Measurements from ENCODE around the gene C17orf107. TPM values are rescaled to one million over a fixed set of nuclear protein-coding genes. Genes with fewer than 3 reads are reported as not detected.

The C17orf107 gene
- total RNA-seq, 4 donors from 2014 or later, result 0.90 to 2.0 (median 1.3) TPM

DNA sequence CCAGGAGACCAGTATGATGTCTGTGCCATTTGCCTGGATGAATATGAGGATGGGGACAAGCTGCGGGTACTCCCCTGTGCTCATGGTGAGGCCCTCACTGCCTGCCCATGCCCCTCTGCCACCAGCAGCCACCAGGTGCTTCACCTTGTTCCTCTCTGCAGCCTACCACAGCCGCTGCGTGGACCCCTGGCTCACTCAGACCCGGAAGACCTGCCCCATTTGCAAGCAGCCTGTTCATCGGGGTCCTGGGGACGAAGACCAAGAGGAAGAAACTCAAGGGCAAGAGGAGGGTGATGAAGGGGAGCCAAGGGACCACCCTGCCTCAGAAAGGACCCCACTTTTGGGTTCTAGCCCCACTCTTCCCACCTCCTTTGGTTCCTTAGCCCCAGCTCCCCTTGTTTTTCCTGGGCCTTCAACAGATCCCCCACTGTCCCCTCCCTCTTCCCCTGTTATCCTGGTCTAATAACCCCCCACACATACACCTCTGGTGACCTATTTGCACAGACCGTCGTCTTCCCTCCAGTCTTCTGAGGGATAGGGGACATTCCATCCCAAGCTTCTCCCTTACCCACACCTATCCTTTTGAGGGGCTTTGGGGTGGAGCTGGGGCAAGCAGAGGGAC lies 45.3 kb downstream of the C17orf107 start:
- 61 to 64% methylated on average over 8 of the region's 8 CpGs for WGBS, 2 donors
- no peak overlapping the region for H3K4me3 ChIP-seq
- TF ChIP-seq EP300 (IDR thresholded peaks at IDR 0.05), result no peak
- TF ChIP-seq, protein P1, sequence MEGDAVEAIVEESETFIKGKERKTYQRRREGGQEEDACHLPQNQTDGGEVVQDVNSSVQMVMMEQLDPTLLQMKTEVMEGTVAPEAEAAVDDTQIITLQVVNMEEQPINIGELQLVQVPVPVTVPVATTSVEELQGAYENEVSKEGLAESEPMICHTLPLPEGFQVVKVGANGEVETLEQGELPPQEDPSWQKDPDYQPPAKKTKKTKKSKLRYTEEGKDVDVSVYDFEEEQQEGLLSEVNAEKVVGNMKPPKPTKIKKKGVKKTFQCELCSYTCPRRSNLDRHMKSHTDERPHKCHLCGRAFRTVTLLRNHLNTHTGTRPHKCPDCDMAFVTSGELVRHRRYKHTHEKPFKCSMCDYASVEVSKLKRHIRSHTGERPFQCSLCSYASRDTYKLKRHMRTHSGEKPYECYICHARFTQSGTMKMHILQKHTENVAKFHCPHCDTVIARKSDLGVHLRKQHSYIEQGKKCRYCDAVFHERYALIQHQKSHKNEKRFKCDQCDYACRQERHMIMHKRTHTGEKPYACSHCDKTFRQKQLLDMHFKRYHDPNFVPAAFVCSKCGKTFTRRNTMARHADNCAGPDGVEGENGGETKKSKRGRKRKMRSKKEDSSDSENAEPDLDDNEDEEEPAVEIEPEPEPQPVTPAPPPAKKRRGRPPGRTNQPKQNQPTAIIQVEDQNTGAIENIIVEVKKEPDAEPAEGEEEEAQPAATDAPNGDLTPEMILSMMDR (IDR thresholded peaks at IDR 0.05), result no peak
- no peak for TF ChIP-seq POLR2A (IDR thresholded peaks at IDR 0.05)
- H3K4me1 ChIP-seq, result peaks cover 0 to 69% (median 36%) of the 10 kb centered on the region in 4 donors
- no peaks in the 10 kb centered on the region for H3K9me3 ChIP-seq
- no peak for DNase-seq (ENCODE audit: low spot score in 2 of 2)
- no peaks in the 10 kb centered on the region for H3K27me3 ChIP-seq
- peak overlapping the region; percentile 26 to 96 (median 80) for H3K27ac ChIP-seq
- H3K36me3 ChIP-seq, result peaks cover 0 to 51% (median 0%) of the 10 kb centered on the region in 3 donors

DNA sequence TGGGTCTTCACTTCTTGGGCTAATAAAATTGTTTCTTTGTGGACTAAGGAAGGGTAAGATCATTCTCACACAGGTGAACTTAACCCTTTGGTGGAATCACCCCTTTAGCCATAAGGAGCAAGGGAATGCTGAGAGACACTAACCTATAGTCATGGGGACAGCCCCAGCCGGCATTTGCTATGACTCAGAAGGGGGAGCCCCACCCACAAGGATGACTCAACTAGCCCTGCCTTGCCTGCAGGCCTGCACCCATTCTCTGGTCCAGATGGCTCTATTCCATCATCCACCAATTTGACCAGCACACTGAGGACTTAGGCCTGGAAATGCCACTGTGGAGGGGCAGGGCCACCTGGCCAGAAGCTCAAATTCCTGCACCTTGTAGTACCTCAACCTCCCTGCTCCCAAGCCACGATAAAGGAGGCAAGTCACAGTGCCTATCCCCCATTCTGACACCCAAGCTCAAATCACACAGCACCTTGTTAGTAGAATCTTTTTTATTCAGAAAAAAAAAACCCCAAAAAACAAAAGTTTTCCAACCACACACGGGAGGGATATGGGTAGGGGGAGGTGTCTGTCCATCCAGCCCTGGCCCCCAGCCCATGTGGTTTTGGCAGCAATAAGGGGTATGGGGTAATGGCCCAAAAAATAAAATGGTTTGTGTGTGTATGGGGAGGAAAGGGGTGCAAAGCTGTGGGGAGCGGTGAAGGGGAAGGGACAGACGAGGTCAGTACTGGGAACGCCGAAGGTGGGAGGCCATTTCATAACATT lies 46.0 kb downstream of the C17orf107 start:
- WGBS, 2 donors, result 32 to 38% methylated on average over 7 of the region's 7 CpGs
- DNase-seq (ENCODE audit: low spot score in 2 of 2), result peak; percentile 49 to 72
- H3K27me3 ChIP-seq, result no peaks in the 10 kb centered on the region
- peaks cover 0 to 51% (median 0%) of the 10 kb centered on the region in 3 donors for H3K36me3 ChIP-seq
- TF ChIP-seq POLR2A (IDR thresholded peaks at IDR 0.05) (no peak), EP300 (IDR thresholded peaks at IDR 0.05) (peak in 1 of 2 donors; percentile 42)
- peak overlapping the region; percentile 26 to 97 (median 83) for H3K27ac ChIP-seq
- peak overlapping the region in 1 of 4 donors; percentile 98 for H3K4me3 ChIP-seq
- H3K9me3 ChIP-seq, result no peaks in the 10 kb centered on the region
- H3K4me1 ChIP-seq, result peaks cover 0 to 75% (median 40%) of the 10 kb centered on the region in 4 donors

DNA sequence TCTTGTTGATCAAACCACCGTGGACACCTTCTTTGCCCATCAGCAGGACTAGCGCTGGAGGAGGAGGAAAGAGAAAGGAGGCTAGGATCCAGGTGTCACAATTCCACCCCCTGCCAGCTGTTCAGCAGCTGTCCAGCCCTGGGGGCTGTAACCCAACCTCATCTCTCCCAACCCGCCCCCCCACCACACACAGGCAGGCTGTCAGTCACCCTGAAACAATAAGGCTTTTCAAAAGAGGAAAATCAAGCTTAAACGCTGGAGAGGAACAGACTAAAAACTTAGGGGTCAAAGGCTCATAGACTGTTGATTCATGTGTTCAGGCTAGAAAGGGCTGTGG lies 46.6 kb downstream of the C17orf107 start:
- no peak for DNase-seq (ENCODE audit: low spot score in 2 of 2)
- peaks cover 0 to 78% (median 44%) of the 10 kb centered on the region in 4 donors for H3K4me1 ChIP-seq

DNA sequence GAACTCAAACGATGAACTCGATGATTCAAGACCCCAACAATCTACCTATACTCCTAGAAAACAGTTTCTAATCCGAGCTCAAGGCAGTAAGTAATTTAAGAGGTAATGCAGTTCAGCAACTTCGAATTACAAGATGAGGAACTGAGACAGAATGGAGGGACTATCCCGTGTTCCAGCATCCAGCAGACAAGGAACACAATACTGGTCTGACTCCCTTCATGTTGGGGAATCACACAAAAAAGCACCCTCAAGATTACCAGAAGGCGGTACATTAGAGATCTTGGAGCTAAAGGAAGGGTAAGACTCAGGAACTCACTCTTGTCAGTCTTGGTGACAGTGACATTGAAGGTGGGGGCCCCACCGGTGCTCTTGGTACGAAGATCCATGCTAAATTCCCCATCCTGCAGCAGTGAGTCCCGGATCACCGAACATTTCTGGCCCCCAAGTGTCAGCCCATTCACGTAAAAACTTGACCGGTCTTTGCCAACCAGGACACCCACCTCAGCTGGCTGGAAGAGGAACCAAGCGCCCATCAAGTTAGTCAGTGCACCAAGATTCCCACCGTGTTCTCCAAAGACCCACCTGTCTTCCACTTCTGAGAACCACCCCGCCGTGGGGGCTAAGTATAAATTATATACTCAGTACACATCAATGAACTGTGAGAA lies 47.1 kb downstream of the C17orf107 start:
- H3K9me3 ChIP-seq, result no peaks in the 10 kb centered on the region
- DNase-seq (ENCODE audit: low spot score in 2 of 2), result no peak
- peak overlapping the region in 3 of 4 donors; percentile 96 to 97 (median 96) for H3K27ac ChIP-seq
- no peaks in the 10 kb centered on the region for H3K27me3 ChIP-seq
- peaks cover 0 to 51% (median 0%) of the 10 kb centered on the region in 3 donors for H3K36me3 ChIP-seq
- no peak for TF ChIP-seq POLR2A (IDR thresholded peaks at IDR 0.05)
- TF ChIP-seq EP300 (IDR thresholded peaks at IDR 0.05), result no peak
- TF ChIP-seq, protein P1 (IDR thresholded peaks at IDR 0.05), result no peak
- H3K4me3 ChIP-seq, result peak overlapping the region; percentile 85 to 99 (median 95)
- WGBS, 2 donors, result 31 to 35% methylated on average over 16 of the region's 16 CpGs
- H3K4me1 ChIP-seq, result peaks cover 0 to 77% (median 40%) of the 10 kb centered on the region in 4 donors

More for the DNA sequence above, 46.6 kb downstream of the C17orf107 start:
- Histone ChIP-seq H3K27me3 (no peaks in the 10 kb centered on the region), H3K9me3 (no peaks in the 10 kb centered on the region), H3K36me3 (peaks cover 0 to 51% (median 0%) of the 10 kb centered on the region in 3 donors), H3K27ac (peak overlapping the region in 3 of 4 donors; percentile 70 to 97 (median 96)), H3K4me3 (peak overlapping the region in 2 of 4 donors; percentile 1 to 98)
- WGBS, 2 donors, result 18 to 22% methylated on average over 4 of the region's 4 CpGs
- TF ChIP-seq POLR2A (IDR thresholded peaks at IDR 0.05) (no peak), EP300 (IDR thresholded peaks at IDR 0.05) (no peak)
- TF ChIP-seq, protein P1 (IDR thresholded peaks at IDR 0.05), result no peak

DNA sequence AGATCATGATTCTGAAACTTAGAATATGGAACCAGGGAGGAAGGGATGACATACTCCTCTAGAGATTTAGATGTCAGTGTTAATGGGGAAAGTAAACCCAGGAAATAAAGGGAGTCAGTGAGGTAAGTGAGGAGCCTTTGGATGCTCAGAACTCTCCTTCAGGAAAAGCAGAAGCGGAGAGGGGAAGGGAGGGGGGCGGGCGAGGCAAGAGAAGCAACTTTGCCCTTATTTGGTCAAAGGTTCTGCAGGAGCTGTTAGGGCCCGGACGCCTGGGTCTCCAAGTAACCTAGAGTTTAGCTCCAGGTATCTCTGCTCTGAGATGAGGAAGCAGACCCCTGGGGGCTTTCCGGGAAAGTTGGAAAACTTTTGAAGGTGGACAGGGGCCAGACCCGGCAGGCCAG lies 47.7 kb downstream of the C17orf107 start:
- H3K4me1 ChIP-seq, result peaks cover 0 to 72% (median 36%) of the 10 kb centered on the region in 4 donors
- peaks cover 0 to 46% (median 0%) of the 10 kb centered on the region in 3 donors for H3K36me3 ChIP-seq
- H3K27ac ChIP-seq, result peak overlapping the region; percentile 94 to 97 (median 96)
- TF ChIP-seq POLR2A (IDR thresholded peaks at IDR 0.05) (no peak), EP300 (IDR thresholded peaks at IDR 0.05) (no peak)
- TF ChIP-seq, protein P1 (IDR thresholded peaks at IDR 0.05), result no peak
- H3K4me3 ChIP-seq, result peak overlapping the region; percentile 85 to 99 (median 95)
- no peaks in the 10 kb centered on the region for H3K27me3 ChIP-seq
- DNase-seq (ENCODE audit: low spot score in 2 of 2), result no peak
- 5 to 6% methylated on average over 7 of the region's 7 CpGs for WGBS, 2 donors
- no peaks in the 10 kb centered on the region for H3K9me3 ChIP-seq
